Astrocyte (in vitro differentiated cells and primary cell): ENCODE data around the gene PCDHGA1. TPM values are rescaled to one million over a fixed set of nuclear protein-coding genes. Genes with fewer than 3 reads are reported as not detected.

ENCODE experiments used
- DNase-seq: peaks from one replicate; pipeline ENCODE4 v3.0.0-alpha.2; 2010; ENCODE audit warnings: low read depth
- FAIRE-seq: peaks from 2 replicates; lab custom pipeline; 2011; peaks lifted over from hg19 to GRCh38; lab: Jason Lieb, UNC
- H2AFZ ChIP-seq: 2 replicates; pipeline ENCODE4 v1.6.0; 2012; ENCODE audit warnings: low read depth, low read length, inconsistent platforms
- H3K27ac ChIP-seq: 2 replicates; pipeline ENCODE4 v1.5.1; 2011; ENCODE audit warnings: low read depth, low read length, inconsistent platforms
- H3K27me3 ChIP-seq: 2 replicates; pipeline ENCODE4 v1.6.0; 2011; ENCODE audit warnings: low read length, inconsistent platforms; ENCODE audit not compliant: insufficient read depth
- H3K36me3 ChIP-seq: 2 replicates; pipeline ENCODE4 v1.5.1; 2011; ENCODE audit warnings: low read length, inconsistent platforms; ENCODE audit not compliant: insufficient read depth
- H3K4me1 ChIP-seq: 2 replicates; pipeline ENCODE4 v1.5.1; 2011; ENCODE audit warnings: low read length, inconsistent platforms; ENCODE audit not compliant: insufficient read depth
- H3K4me2 ChIP-seq: 2 replicates; pipeline ENCODE4 v1.6.0; 2012; ENCODE audit warnings: low read length, inconsistent platforms
- H3K4me3 ChIP-seq: 2 replicates; pipeline ENCODE4 v1.5.1; 2011; ENCODE audit warnings: low read depth, mild to moderate bottlenecking, low read length, inconsistent platforms; ENCODE audit not compliant: insufficient read depth
- H3K79me2 ChIP-seq: 2 replicates; pipeline ENCODE4 v1.6.0; 2012; ENCODE audit warnings: mild to moderate bottlenecking, low read length, inconsistent platforms; ENCODE audit not compliant: insufficient read depth
- H3K9ac ChIP-seq: 2 replicates; pipeline ENCODE4 v1.6.0; 2012; ENCODE audit warnings: mild to moderate bottlenecking, low read length, inconsistent platforms
- H3K9me3 ChIP-seq: 2 replicates; pipeline ENCODE4 v1.5.1; 2012; ENCODE audit warnings: low read depth, mild to moderate bottlenecking, low read length, inconsistent platforms; ENCODE audit not compliant: insufficient read depth
- H4K20me1 ChIP-seq: 2 replicates; pipeline ENCODE4 v1.6.0; 2012; ENCODE audit warnings: low read length, inconsistent platforms; ENCODE audit not compliant: insufficient read depth
- H3K27ac Mint-ChIP-seq: one replicate; pipeline ENCODE4 v1.8.0; 2021; ENCODE audit warnings: mild to moderate bottlenecking, mixed read lengths; ENCODE audit not compliant: unreplicated experiment
- H3K27me3 Mint-ChIP-seq: one replicate; pipeline ENCODE4 v1.8.0; 2021; ENCODE audit warnings: low read depth, mixed read lengths; ENCODE audit not compliant: unreplicated experiment
- H3K36me3 Mint-ChIP-seq: one replicate; pipeline ENCODE4 v1.8.0; 2021; ENCODE audit warnings: low read depth, mixed read lengths; ENCODE audit not compliant: unreplicated experiment
- H3K4me1 Mint-ChIP-seq: one replicate; pipeline ENCODE4 v1.8.0; 2021; ENCODE audit warnings: low read depth, mixed read lengths; ENCODE audit not compliant: unreplicated experiment
- H3K4me3 Mint-ChIP-seq: one replicate; pipeline ENCODE4 v1.8.0; 2021; ENCODE audit warnings: mild to moderate bottlenecking, moderate library complexity, mixed read lengths; ENCODE audit not compliant: unreplicated experiment
- H3K9me3 Mint-ChIP-seq: one replicate; pipeline ENCODE4 v1.8.0; 2021; ENCODE audit warnings: mild to moderate bottlenecking, mixed read lengths; ENCODE audit not compliant: unreplicated experiment
- EZH2 ChIP-seq: IDR thresholded peaks from 2 replicates; pipeline ENCODE4 v1.6.1; 2012; ENCODE audit warnings: mild to moderate bottlenecking, low read length, inconsistent platforms; ENCODE audit not compliant: insufficient read depth
- total RNA-seq: library from RNA; stranded (reverse); gene quantifications from 2 replicates; pipeline ENCODE4 v1.2.1, GENCODE V29; 2021
- TF ChIP-seq, protein P1 (sequence below): IDR thresholded peaks from 2 replicates; pipeline ENCODE4 v1.5.1; 2011; ENCODE audit warnings: low read depth, mild to moderate bottlenecking, inconsistent platforms, low read length, moderate library complexity; ENCODE audit not compliant: insufficient read depth

Gene PCDHGA1
- total RNA-seq, 1 donor from 2014 or later = 0.27 TPM

DNA sequence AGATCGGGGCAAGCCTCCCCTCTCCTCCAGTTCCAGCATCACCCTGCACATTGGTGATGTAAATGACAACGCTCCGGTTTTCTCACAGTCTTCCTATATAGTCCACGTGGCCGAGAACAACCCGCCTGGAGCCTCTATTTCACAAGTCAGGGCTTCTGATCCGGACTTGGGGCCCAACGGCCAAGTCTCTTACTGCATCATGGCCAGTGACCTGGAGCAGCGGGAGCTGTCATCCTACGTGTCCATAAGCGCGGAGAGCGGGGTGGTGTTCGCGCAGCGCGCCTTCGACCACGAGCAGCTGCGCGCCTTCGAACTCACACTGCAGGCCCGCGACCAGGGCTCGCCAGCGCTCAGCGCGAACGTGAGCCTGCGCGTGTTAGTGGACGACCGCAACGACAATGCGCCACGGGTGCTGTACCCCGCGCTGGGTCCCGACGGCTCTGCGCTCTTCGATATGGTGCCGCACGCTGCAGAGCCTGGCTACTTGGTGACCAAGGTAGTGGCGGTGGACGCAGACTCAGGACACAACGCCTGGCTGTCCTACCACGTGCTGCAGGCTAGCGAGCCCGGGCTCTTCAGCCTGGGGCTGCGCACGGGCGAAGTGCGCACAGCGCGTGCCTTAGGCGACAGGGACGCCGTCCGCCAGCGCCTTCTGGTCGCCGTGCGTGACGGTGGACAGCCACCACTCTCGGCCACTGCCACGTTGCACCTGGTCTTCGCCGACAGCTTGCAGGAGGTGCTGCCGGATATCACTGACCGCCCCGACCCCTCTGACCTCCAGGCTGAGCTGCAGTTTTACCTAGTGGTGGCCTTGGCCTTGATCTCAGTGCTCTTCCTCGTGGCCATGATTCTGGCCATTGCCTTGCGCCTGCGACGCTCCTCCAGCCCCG is 59.1 kb downstream of the PCDHGA1 start:
- Histone ChIP-seq H3K27ac (no peak overlapping the region), H3K4me3 (no peak overlapping the region), H3K4me2 (no peak overlapping the region), H2AFZ (no peak overlapping the region), H4K20me1 (no peaks in the 10 kb centered on the region), H3K36me3 (no peaks in the 10 kb centered on the region), H3K79me2 (no peaks in the 10 kb centered on the region), H3K9ac (no peak overlapping the region), H3K9me3 (peaks cover 48% of the 10 kb centered on the region), H3K4me1 (no peaks in the 10 kb centered on the region), H3K27me3 (no peaks in the 10 kb centered on the region)
- no peak overlapping the region for H3K4me3 Mint-ChIP-seq
- H3K27me3 Mint-ChIP-seq = no peaks in the 10 kb centered on the region
- no peak for FAIRE-seq
- H3K4me1 Mint-ChIP-seq = peaks cover 1% of the 10 kb centered on the region
- no peak for TF ChIP-seq EZH2
- TF ChIP-seq, protein P1, sequence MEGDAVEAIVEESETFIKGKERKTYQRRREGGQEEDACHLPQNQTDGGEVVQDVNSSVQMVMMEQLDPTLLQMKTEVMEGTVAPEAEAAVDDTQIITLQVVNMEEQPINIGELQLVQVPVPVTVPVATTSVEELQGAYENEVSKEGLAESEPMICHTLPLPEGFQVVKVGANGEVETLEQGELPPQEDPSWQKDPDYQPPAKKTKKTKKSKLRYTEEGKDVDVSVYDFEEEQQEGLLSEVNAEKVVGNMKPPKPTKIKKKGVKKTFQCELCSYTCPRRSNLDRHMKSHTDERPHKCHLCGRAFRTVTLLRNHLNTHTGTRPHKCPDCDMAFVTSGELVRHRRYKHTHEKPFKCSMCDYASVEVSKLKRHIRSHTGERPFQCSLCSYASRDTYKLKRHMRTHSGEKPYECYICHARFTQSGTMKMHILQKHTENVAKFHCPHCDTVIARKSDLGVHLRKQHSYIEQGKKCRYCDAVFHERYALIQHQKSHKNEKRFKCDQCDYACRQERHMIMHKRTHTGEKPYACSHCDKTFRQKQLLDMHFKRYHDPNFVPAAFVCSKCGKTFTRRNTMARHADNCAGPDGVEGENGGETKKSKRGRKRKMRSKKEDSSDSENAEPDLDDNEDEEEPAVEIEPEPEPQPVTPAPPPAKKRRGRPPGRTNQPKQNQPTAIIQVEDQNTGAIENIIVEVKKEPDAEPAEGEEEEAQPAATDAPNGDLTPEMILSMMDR = no peak
- no peak for DNase-seq
- H3K36me3 Mint-ChIP-seq = peaks cover 24% of the 10 kb centered on the region
- peaks cover 43% of the 10 kb centered on the region for H3K9me3 Mint-ChIP-seq
- no peak overlapping the region for H3K27ac Mint-ChIP-seq

DNA sequence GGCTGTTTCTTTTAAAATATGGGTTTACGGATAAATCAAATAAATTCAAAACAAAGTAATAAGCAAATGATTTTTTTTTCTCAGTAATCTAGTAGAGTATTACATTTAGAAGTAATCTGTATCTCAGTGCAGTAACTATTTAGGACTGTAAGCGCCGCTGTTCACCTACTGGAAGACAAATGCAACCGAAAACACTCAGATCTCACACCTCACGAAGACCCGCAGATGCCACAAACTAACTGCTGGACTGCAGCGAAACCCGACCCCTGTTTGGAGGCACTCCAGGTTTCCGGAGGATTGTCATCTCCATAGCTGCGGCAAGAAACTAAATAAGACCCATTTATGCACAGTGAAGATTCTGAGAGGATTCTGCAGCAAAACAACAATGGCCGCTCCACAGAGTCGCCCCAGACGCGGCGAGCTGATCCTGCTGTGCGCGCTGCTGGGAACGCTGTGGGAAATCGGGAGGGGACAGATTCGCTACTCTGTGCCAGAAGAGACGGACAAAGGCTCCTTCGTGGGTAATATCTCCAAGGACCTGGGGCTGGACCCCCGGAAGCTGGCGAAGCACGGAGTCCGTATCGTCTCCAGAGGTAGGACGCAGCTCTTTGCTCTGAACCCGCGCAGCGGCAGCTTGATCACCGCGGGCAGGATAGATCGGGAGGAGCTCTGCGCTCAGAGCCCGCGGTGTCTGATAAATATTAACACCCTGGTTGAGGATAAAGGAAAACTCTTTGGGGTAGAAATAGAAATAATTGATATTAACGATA is 62.3 kb downstream of the PCDHGA1 start, which contains the start of gene PCDHGA8:
PCDHGA8 (plus strand) TSS at position 205 of the 770 bp plus-strand sequence; CDS start at position 386, 181 bp downstream.
- Mint-ChIP-seq H3K27me3 (no peaks in the 10 kb centered on the region), H3K4me3 (no peak within 1 kb of the TSS), H3K9me3 (peaks cover 44% of the 10 kb centered on the region), H3K36me3 (peaks cover 28% of the 10 kb centered on the region), H3K27ac (no peak within 1 kb of the TSS), H3K4me1 (peaks cover 1% of the 10 kb centered on the region)
- H3K4me2 ChIP-seq = no peak within 1 kb of the TSS
- no peaks in the 10 kb centered on the region for H3K27me3 ChIP-seq
- no peak within 1 kb of the TSS for H3K4me3 ChIP-seq
- H3K4me1 ChIP-seq = no peaks in the 10 kb centered on the region
- H3K9ac ChIP-seq = no peak within 1 kb of the TSS
- FAIRE-seq (no peak), DNase-seq (no peak)
- no peaks in the 10 kb centered on the region for H3K36me3 ChIP-seq
- no peaks in the 10 kb centered on the region for H4K20me1 ChIP-seq
- no peaks in the 10 kb centered on the region for H3K79me2 ChIP-seq
- no peak for TF ChIP-seq EZH2
- TF ChIP-seq, protein P1 = no peak
- peak within 1 kb of the TSS; percentile 20 for H2AFZ ChIP-seq
- peaks cover 47% of the 10 kb centered on the region for H3K9me3 ChIP-seq
- H3K27ac ChIP-seq = no peak within 1 kb of the TSS
